ENCODE results near the gene UMAD1.

GRCh38 chr7:7909376-7909775 lies 268.8 kb downstream of the UMAD1 start:
- TF ChIP-seq, protein P1, sequence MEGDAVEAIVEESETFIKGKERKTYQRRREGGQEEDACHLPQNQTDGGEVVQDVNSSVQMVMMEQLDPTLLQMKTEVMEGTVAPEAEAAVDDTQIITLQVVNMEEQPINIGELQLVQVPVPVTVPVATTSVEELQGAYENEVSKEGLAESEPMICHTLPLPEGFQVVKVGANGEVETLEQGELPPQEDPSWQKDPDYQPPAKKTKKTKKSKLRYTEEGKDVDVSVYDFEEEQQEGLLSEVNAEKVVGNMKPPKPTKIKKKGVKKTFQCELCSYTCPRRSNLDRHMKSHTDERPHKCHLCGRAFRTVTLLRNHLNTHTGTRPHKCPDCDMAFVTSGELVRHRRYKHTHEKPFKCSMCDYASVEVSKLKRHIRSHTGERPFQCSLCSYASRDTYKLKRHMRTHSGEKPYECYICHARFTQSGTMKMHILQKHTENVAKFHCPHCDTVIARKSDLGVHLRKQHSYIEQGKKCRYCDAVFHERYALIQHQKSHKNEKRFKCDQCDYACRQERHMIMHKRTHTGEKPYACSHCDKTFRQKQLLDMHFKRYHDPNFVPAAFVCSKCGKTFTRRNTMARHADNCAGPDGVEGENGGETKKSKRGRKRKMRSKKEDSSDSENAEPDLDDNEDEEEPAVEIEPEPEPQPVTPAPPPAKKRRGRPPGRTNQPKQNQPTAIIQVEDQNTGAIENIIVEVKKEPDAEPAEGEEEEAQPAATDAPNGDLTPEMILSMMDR (IDR thresholded peaks at IDR 0.05; ENCODE audit: borderline replicate concordance, extremely low read depth, low read length, poor library complexity, severe bottlenecking), result no peak
- TF ChIP-seq EZH2 (IDR thresholded peaks at IDR 0.05; ENCODE audit: borderline replicate concordance, low read depth, low read length, severe bottlenecking), result no peak

All from DND-41 (cell line).